Amygdala (tissue), 56 donors: Measurements from ENCODE around the gene GLMN.
"Not testable (repeated sequence)": the region's sequence is repeated elsewhere in the genome, so short reads cannot be mapped to it uniquely, and the experiment has no call there.

Experiments used
- DNase-seq, 56 donors: peaks; one replicate each; lab custom pipeline; 2025; lab: John Stamatoyannopoulos, UW

The GLMN gene

GRCh38 chr1:92299477-92300150, 827 bp upstream of the GLMN start:
- DNase-seq, result no peak

GRCh38 chr1:92298213-92298572, 594 bp downstream of the GLMN start:
- no peak for DNase-seq

- DNase-seq, result peak in 4 of 56 donors; percentile 1 to 38 (median 9)
Measured at GRCh38 chr1:92291372-92291999, 7.3 kb downstream of the GLMN start.

GRCh38 chr1:92281411-92281810, 17.4 kb downstream of the GLMN start:
- not testable (repeated sequence) for DNase-seq

GRCh38 chr1:92279781-92280180, 19.0 kb downstream of the GLMN start:
- DNase-seq, result not testable (repeated sequence)

- no peak for DNase-seq
Measured at GRCh38 chr1:92277105-92277723, 21.6 kb downstream of the GLMN start.

GRCh38 chr1:92276082-92276481, 22.7 kb downstream of the GLMN start:
- no peak for DNase-seq

- no peak for DNase-seq
Measured at GRCh38 chr1:92274939-92275338, 23.8 kb downstream of the GLMN start.

- DNase-seq, result no peak
Measured at GRCh38 chr1:92273039-92273438, 25.7 kb downstream of the GLMN start.

- no peak for DNase-seq
Measured at GRCh38 chr1:92262516-92262915, 36.3 kb downstream of the GLMN start.

GRCh38 chr1:92259350-92259749, 39.4 kb downstream of the GLMN start:
- no peak for DNase-seq

- DNase-seq, result not testable (repeated sequence)
Measured at GRCh38 chr1:92254714-92255113, 44.1 kb downstream of the GLMN start.

GRCh38 chr1:92244376-92244775, 54.4 kb downstream of the GLMN start:
- no peak for DNase-seq

- DNase-seq, result no peak
Measured at GRCh38 chr1:92240034-92240433, 58.8 kb downstream of the GLMN start.

- DNase-seq, result no peak
Measured at GRCh38 chr1:92230736-92231135, 68.1 kb downstream of the GLMN start.

- DNase-seq, result no peak
Measured at GRCh38 chr1:92228401-92228800, 70.4 kb downstream of the GLMN start.

GRCh38 chr1:92219028-92219427, 79.8 kb downstream of the GLMN start:
- no peak for DNase-seq

GRCh38 chr1:92218559-92218958, 80.2 kb downstream of the GLMN start:
- DNase-seq, result no peak

- DNase-seq, result no peak
Measured at GRCh38 chr1:92217721-92218120, 81.1 kb downstream of the GLMN start, which contains the start of gene C1orf146. C1orf146 (plus strand) TSS chr1:92217915; CDS start chr1:92231421, 13,506 bp downstream.

GRCh38 chr1:92211166-92211565, 87.6 kb downstream of the GLMN start:
- DNase-seq, result no peak

- DNase-seq, result no peak
Measured at GRCh38 chr1:92210701-92211100, 88.1 kb downstream of the GLMN start.

GRCh38 chr1:92203105-92203504, 95.7 kb downstream of the GLMN start:
- DNase-seq, result no peak
